ENCODE measurements around the gene EFNA1. TPM values are rescaled to one million over a fixed set of nuclear protein-coding genes. Genes with fewer than 3 reads are reported as not detected.

EFNA1 gene
- total and polyA plus RNA-seq, 2 of the 4 experiments (the other 2 are of a cell fraction) = 0.90 to 1.6 TPM

DNA sequence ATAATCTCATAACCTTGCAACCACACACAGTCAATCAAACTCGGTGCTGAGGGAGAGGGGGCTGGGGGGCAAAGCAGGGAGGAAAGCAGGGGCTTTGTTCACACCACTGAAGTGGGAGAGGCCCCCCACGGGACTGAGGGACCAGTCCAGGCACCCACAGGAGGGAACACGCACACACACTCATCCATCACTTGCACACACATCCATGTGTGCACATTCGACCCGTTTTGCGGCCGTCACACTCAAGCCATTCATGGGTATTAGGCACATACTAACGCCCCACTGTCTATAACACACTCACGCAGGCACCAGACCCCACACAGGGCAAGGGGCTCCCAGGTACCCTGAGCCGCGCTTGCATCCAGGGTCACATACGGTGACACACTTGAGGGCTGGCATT is 35.0 kb upstream of the EFNA1 start:
- H3K4ac ChIP-seq (ENCODE audit: low read depth, low read length) = no peak overlapping the region
- no peak overlapping the region for H2BK15ac ChIP-seq (ENCODE audit: low read depth, low read length)
- no peak overlapping the region for H4K8ac ChIP-seq (ENCODE audit: low read depth in 2 of 2, low read length in 2 of 2)
- H2AK5ac ChIP-seq (ENCODE audit: low read depth, low read length) = no peak overlapping the region
- H3K56ac ChIP-seq (ENCODE audit: extremely low read depth, insufficient read depth, low read length) = no peak overlapping the region
- peaks cover 4% of the 10 kb centered on the region; the same call in 1 of the 2 replicates for H3K4me1 ChIP-seq (ENCODE audit: control insufficient read depth, insufficient read depth, low read length)
- 90% methylated on average over 6 of the region's 12 CpGs; no CpG with 5 or more reads in 1 of the 2 experiments for WGBS, 2 experiments (ENCODE audit: extremely low coverage in 2 of 2, insufficient read length in 1 of 2)
- H3K27me3 ChIP-seq (ENCODE audit: control insufficient read depth, insufficient read depth, low read length) = peaks cover 20% of the 10 kb centered on the region
- no peaks in the 10 kb centered on the region for H3K79me1 ChIP-seq (ENCODE audit: low read depth in 1 of 2, low read length in 2 of 2)
- peaks cover 3% of the 10 kb centered on the region; the same call in 1 of the 2 replicates for H3K9me1 ChIP-seq (ENCODE audit: insufficient read depth, low read length)
- H2AFZ ChIP-seq (replicated peaks; ENCODE audit: low read length, poor library complexity) = peak overlapping the region; percentile 14
- no peak overlapping the region for H3K23ac ChIP-seq (ENCODE audit: low read depth, low read length)
- no TSS peak for BruUV-seq (replicated peaks)
- intact Hi-C loops (cut with micrococcal nuclease) (loop anchor here (5.0 kb wide), 1 partner anchor 35 kb away; the partner anchor contains the start of gene EFNA1), in situ Hi-C loops (cut with MboI; ENCODE audit: low sequenced_read_pairs) (loop anchor here (5.0 kb wide), 1 partner anchor 75 kb away; no protein-coding TSS in a partner anchor), dilution Hi-C loops (cut with HindIII; ENCODE audit: low sequenced_read_pairs, unreplicated experiment) (no loop called here)
- H2BK20ac ChIP-seq (ENCODE audit: low read depth, low read length) = no peak overlapping the region
- H3K14ac ChIP-seq (replicated peaks; ENCODE audit: low read depth, low read length) = no peak overlapping the region
- H3K4me2 ChIP-seq (ENCODE audit: low read depth, low read length) = no peak overlapping the region
- H3K18ac ChIP-seq (ENCODE audit: low read depth, low read length) = no peak overlapping the region
- no peak overlapping the region for H4K5ac ChIP-seq (ENCODE audit: low read depth, low read length)
- TF ChIP-seq CTCF (conservative IDR thresholded peaks at IDR 0.05; ENCODE audit: low read depth, low read length) (no peak), USF2 (IDR thresholded peaks at IDR 0.05; ENCODE audit: low read depth, low read length) (no peak), RCOR1 (IDR thresholded peaks at IDR 0.05; ENCODE audit: insufficient replicate concordance, low read length) (no peak), BHLHE40 (IDR thresholded peaks at IDR 0.05; ENCODE audit: low read depth, low read length) (no peak), FOS (IDR thresholded peaks at IDR 0.05; ENCODE audit: low read depth, low read length) (no peak), MAFK (IDR thresholded peaks at IDR 0.05; ENCODE audit: low read depth, low read length) (no peak), POLR2A (IDR thresholded peaks at IDR 0.05; ENCODE audit: low read depth, low read length) (no peak), MAZ (IDR thresholded peaks at IDR 0.05; ENCODE audit: borderline replicate concordance, low read depth, low read length) (no peak), RAD21 (IDR thresholded peaks at IDR 0.05; ENCODE audit: low read length) (no peak)
- DNase-seq (no peak), ATAC-seq (ENCODE audit: low read depth) (no peak)
- H2AK9ac ChIP-seq (replicated peaks; ENCODE audit: low read depth, low read length, poor library complexity) = peak overlapping the region; percentile 26
- no peak overlapping the region for H2BK5ac ChIP-seq (ENCODE audit: low read depth, low read length, poor library complexity, severe bottlenecking)
- no peak overlapping the region for H3K4me3 ChIP-seq (ENCODE audit: insufficient read depth, low read depth, low read length)
- no peak overlapping the region for H3K9ac ChIP-seq (ENCODE audit: low read depth, low read length)
- no peak overlapping the region for H3K27ac ChIP-seq (ENCODE audit: insufficient read depth, low read length)
- H3K36me3 ChIP-seq (ENCODE audit: control insufficient read depth, insufficient read depth, low read length) = no peaks in the 10 kb centered on the region
- peaks cover 1% of the 10 kb centered on the region for H3K9me3 ChIP-seq (ENCODE audit: control insufficient read depth, insufficient read depth, low read length)
- no peak overlapping the region for H4K91ac ChIP-seq (ENCODE audit: insufficient read depth, low read depth, low read length)
- no peaks in the 10 kb centered on the region for H4K20me1 ChIP-seq (ENCODE audit: insufficient read depth, low read length)
- ChIA-PET CTCF (no interaction called here), POLR2A (ENCODE audit: unreplicated experiment) (no interaction called here)
- H2BK120ac ChIP-seq (ENCODE audit: low read depth, low read length) = no peak overlapping the region
